GM12801 (cell line): Measurements from ENCODE around the gene ZNF282.

Experiments used
- CTCF ChIP-seq: IDR thresholded peaks from one replicate; pipeline ENCODE4 v1.5.1; 2011; ENCODE audit warnings: control low read depth; ENCODE audit not compliant: insufficient read length; ENCODE audit errors: extremely low read depth

Gene ZNF282

GRCh38 chr7:149195180-149196150 is at the start of gene ZNF282:
Gene ZNF282, plus strand, starts transcription at chr7:149195546. Its CDS starts 44 bp downstream, at chr7:149195590.
- TF ChIP-seq CTCF = no peak

- TF ChIP-seq CTCF = no peak
Observed at GRCh38 chr7:149147072-149147751, 48.1 kb upstream of the ZNF282 start, which contains the start of gene ZNF398. Gene ZNF398, plus strand, starts transcription at chr7:149147453. Its CDS starts 290 bp downstream, at chr7:149147743.

GRCh38 chr7:149147752-149148653 is 47.3 kb upstream of the ZNF282 start:
- no peak for TF ChIP-seq CTCF

- no peak for TF ChIP-seq CTCF
Observed at GRCh38 chr7:149150981-149151380, 44.4 kb upstream of the ZNF282 start.

- TF ChIP-seq CTCF = no peak
Observed at GRCh38 chr7:149153346-149153745, 42.0 kb upstream of the ZNF282 start.

GRCh38 chr7:149154056-149154455 is 41.3 kb upstream of the ZNF282 start:
- TF ChIP-seq CTCF = no peak

- TF ChIP-seq CTCF = no peak
Observed at GRCh38 chr7:149156898-149157297, 38.4 kb upstream of the ZNF282 start.
